Activated T-cell treated with anti-CD3 and anti-CD28 coated beads for 1 hour (primary cell): ENCODE measurements around the gene MSANTD2.

Experiments used
- DNase-seq: peaks from one replicate; pipeline ENCODE4 v3.0.0-alpha.2; 2020; ENCODE audit warnings: low read depth

MSANTD2 gene

DNA sequence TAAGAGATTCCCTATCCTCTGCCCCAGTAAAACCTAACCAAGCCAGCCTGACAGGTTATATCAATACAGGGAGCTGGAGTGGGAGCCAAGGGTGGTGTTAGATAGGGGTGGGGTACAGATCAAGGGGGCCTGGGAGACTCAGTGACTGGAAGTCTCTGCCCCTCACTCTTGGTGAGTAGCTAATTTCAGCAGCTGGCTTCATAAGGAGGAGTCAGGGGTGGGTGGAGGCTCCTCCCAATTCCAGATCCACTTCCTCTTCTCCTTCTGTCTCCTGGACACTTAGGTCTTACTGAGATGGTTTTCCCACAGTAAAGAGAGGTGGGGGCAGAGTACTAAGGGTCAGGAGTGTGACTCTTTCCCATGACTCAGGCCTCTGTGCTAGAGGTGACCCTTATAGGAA lies 47.0 kb downstream of the MSANTD2 start:
- DNase-seq, result no peak

DNA sequence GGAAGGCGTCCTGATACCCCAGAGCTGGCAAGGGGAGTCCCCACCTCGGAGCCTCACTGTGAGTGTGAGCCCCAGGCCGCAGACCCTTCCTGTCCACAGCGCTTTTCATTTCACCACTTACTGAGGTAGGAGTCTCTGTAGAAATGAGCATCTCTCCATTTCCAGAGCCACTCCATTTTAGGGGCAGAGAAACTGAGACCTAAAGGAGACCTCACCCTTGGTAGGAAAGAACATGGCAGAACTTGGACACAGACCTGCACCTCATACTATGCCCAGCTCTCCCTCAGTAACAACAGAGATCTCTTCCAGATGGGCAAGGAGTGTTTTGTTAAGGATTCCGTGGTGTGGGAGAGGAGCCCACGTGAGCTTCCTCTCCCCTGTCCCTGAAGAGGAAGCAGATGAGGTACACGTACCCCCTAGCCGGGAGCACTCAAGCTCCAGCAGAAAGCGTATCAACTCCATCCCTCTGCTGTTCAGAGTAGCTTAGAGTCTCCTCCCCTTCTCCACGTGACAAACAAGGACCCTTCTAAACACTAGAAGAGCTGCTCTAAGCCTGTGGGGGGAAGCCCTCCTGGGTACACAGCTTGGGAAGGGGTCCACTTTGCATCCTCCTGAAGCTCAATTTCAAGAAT lies 47.6 kb downstream of the MSANTD2 start:
- no peak for DNase-seq

DNA sequence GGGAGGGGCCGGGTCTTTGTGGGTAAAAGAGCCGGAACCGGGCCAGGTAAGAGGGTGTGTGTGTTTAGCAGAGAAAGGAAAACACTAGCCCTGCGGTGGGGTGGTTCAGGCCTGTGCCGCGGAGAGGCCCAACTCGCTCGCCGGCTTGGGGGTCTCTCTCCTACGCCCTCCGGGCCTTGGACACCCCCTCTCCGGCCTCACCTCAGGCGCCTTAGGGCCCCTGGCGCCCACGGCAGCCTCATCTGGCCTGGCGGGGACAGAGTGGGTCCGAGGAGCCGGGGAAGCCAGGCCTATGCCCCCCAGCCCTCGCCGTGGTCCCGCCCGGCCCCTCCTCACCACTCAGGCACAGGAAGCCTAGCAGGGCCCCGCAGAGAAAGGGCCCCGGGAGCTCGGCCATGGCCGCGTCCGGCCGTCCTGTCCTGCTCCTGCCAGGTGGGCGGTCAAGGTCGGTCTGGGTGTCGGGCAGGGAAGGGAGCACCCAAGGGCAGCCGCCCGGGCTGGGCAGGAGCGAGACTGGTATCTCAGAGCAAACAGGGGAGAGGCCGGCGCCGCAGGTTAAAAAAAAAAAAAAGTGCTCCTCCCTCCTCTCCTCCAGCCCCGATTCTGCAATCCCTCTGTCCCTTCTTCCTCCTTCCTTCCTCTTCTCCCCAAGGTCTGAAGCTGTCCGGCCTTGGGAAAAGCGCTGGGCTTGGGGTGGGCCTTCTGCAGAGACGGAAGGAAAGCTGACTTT lies 48.3 kb downstream of the MSANTD2 start, which contains the start of gene VSIG2:
TSS of gene VSIG2 (minus strand) at position 515 of the 730 bp plus-strand sequence. CDS start at position 397, 118 bp downstream.
- DNase-seq, result no peak

DNA sequence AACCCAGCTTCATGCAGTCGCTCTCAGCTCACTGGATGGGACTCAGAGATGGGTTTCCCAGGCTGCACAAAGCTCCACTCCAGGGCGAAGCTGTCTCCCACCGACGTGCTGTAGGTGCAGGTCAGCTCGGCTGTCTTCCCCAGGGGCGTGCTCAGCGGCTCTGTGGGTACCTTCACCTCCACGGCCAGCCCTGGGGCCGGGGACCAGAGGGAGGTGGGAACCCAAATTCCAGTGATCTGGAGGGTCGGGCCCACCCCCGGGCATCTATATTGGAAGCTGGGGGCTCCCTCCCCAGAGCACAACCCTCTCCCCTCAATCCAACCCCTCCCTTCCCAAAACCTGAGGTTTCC lies 48.8 kb downstream of the MSANTD2 start:
- DNase-seq, result no peak

DNA sequence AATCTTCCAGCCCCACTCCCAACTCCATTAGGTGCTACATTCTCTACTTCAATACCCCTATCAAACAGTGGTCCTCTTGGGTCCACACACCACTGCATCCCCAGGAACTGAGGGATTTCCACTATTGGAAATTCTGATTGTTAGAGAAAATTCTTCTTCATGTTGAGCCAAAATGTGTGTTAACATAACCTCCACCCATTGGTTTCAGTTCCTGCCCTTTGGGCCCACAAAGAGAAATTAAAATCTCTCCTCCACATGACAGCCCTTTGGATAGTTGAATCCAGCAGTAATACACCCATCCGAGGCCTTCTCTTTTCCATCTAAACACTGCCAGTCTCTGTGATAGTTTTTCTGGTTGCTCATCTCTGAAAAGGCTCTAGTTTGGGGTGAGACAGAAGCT lies 50.3 kb downstream of the MSANTD2 start:
- DNase-seq, result no peak

DNA sequence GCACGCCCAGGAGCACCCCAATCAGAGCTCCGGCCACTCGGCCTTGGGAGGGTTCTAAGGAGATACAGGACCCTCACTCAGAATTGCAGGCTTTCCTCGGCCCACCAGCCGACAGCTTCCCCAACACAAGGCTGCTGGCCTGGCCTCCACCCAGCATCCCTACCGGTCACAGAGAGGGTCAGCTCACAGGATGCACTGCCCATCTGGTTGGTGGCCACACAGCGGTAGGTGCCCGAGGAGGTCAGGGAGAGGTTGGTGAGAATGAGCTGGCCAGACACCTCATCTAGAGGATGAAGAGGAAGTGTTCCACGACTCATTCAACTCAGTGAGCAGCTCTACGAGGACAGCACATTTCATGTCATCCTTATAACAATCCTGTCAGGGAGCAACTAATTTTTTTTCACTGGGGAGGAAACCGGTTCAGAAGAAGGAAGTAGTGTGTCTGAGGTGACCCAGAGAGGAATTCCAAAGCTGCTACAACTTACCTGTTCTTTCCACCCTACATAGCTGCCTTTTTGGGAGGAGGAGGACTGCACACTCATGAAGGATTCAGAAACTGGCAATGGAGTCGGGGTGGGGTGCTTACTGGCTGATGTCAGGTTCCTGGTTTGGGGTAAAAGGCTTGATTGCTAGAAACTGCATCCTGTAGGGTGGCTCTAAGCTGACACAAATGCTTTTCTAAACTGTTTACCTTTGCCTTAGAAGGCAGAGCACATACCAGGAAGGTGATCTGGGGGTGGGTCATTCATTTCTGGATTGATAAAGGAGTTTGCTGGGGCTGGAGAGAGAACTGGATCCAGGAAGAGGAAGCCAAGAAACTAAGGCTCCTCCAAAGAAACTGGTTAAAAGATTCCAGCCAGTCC lies 51.5 kb downstream of the MSANTD2 start:
- no peak for DNase-seq

DNA sequence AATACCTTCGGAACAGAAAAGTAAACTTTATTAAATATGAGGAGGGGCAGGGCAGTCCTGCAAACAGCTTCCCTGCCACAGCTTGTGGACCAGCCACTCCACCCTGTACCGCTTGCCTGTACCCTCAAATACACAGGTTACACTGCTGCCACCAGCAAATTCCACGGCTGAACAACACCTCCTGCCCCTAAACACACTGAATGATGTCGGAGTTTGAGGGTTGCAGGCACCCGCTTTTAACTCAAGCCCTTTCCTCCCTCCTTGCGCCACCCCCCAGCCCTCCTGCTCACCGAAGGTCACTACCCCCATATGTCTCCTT lies 52.1 kb downstream of the MSANTD2 start:
- DNase-seq, result no peak

DNA sequence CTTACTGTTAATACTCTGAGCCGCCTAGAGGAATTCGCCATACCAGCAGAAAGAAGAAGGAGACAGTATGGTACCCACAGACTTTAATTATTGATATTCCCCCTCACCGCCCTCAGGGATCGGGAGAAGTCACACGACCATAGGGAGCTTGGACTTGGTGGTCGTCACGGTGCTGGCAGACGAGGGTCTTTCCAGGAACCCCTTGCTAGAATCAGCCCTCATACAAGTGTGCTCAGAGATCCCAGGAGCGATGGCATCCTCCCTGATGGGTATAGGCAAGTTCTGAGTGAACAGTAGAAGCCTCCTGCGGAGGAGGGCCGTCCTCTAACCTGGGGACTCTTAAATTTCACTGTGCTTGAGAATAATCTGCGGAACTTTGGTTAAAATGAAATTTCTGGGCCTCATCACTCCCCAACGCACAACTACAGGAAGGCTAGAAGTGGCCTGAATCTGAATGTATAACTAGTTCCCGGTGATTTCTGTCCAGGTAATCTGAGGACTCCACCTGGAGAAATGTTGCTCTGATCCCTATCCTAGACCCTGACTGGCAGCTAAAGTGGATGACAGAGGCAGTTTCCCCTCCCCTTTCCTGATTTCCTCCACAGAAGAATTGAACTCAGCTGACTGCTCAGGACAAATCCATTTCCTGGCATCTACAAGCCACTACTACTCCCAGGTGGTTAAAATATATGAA lies 52.7 kb downstream of the MSANTD2 start:
- DNase-seq, result no peak

DNA sequence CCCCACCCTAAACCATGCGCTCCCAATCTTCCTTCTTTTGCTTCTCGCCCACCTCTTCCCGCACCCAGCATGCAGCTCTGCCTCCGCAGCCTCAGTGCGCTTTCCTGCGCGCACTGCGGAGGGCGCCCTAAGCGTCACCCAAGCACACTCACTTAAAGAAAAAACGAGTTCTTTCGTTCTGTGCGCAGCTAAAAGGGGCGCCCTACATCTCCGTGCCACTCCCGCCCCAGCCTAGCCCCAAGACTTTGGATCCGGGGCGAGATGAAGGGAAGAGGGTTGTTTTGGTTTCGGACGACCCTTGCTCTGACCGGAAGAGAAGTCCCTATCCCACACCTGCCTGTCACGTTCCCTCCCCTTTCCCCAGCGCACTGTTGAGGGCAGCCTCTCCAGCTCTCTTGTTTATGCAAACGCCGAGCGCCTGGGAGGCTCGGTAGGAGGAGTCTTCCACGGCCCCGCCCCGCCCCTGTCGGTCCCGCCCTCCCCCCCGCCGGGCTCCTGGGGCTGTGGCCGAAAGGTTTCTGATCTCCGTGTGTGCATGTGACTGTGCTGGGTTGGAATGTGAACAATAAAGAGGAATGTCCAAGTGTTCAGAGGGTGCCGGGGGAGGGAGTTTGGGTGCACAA lies 53.5 kb downstream of the MSANTD2 start:
- DNase-seq, result peak; percentile 68

DNA sequence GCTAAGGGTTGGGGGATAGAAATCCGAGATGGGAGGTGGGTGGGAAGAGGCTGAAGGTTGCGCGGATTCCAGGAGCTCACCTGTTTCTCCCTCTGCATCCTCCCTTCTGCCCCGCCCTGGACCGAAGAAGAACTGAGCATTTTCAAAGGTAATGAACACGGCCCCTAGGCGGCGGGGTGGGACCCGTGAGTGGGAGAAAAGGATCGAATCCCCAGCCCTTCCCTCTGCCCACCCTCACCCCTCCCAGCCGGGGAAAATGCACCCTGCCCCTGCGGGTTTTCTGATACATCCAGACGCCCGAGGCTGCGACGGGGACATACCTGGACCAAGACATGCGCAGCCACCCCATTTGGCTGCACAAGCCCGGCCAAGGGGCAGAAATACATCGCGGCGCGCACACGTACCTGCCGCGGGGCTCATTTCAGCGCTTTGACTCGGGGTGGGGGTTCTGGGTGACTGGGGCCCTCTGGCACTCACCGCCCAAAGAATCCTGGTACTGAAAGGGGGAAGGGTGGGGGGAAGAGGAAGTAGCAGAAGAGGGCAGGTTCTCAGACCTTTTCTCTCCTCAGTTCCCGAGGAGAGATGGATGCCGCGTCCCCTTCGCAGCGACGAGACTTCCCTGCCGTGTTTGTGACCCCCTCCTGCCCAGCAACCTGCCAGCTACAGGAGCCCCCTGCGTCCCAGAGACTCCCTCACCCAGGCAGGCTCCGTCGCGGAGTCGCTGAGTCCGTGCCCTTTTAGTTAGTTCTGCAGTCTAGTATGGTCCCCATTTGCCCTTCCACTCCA lies 54.2 kb downstream of the MSANTD2 start:
- peak; percentile 19 for DNase-seq

DNA sequence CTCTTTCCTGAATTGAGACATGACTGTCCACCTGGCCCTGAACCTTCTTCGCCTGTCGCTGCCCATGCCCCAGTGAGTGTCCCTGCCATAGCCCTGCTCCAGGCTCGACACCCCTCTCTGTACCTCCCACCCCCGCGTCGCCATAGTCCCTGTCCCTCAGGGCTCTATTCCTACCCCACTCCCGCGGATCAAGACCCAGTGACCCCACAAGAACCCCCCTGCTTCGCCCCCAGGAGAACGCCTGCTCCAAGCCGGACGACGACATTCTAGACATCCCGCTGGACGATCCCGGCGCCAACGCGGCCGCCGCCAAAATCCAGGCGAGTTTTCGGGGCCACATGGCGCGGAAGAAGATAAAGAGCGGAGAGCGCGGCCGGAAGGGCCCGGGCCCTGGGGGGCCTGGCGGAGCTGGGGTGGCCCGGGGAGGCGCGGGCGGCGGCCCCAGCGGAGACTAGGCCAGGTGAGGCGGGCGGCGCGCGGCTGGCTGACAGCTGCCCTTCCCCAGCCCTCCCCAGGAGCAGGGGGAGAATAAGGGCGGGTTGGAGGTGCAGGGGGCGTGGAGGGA lies 54.9 kb downstream of the MSANTD2 start:
- no peak for DNase-seq

DNA sequence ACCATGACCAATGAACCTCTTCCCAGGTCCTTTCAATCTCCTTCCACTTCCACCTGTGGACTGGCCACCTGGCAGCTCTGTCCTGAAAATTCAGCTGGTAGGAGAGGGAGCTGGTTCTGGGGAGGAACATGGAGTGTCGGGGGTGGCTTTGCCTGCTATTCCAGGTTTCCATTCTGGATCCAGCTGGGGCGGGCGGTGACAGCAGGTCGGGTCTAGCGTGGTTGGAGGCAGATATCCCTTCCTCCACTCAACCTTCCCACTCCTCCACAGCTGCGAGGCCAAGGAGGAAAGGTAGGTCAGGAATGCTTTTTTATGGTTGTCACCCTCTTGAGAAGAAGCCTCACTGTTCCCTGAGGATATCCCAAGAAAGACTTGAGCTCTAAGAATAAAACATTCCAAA lies 57.2 kb downstream of the MSANTD2 start:
- DNase-seq, result no peak

DNA sequence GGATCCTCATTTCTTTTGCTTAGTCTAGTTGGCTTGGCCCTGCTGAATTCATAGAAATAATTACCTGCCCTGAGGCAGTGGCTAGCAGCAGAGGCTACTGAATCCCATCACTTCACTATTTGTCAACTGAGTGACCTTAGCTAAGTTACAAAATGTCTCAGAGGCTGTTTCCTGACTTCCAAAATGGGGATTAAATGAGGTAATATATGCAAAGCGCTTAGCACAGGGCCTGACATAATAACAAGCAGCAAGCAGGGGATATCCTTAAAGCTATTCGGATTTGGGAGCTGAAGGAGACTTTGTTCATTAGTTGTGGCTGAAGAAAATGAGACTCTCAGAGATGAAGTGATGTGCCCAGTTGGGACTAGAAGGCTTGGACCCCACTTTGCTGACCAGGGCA lies 57.7 kb downstream of the MSANTD2 start:
- DNase-seq, result no peak

DNA sequence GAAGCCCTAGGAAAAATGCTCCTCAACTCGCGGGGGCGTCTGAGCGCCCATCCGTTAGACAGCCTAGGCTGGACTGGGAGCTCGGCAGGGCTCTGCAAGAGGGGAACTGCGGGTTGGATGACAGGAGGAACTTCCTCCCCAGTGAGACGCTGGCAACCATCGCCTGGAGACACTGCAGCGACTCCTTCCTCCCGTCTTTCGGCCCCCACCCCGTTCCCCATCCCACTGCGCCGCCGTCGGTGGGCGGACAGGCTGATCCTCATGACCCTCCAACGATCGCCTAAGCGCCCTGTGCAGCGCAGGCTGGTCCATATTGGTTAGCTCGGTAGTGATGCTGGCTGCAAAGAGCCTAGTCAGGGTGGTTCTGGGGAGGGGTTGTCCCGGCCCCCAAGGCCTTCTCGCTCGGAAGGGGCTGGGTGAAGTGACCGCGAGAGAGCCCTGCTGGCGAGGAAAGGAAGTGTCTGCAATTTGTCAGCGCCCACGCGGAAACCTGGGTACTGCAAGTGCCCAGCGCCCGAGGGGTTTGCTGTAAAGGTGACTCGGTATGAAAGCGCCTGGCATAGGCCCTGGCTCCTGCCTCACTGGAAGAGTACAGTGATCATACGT lies 59.8 kb downstream of the MSANTD2 start:
- DNase-seq, result peak; percentile 44

DNA sequence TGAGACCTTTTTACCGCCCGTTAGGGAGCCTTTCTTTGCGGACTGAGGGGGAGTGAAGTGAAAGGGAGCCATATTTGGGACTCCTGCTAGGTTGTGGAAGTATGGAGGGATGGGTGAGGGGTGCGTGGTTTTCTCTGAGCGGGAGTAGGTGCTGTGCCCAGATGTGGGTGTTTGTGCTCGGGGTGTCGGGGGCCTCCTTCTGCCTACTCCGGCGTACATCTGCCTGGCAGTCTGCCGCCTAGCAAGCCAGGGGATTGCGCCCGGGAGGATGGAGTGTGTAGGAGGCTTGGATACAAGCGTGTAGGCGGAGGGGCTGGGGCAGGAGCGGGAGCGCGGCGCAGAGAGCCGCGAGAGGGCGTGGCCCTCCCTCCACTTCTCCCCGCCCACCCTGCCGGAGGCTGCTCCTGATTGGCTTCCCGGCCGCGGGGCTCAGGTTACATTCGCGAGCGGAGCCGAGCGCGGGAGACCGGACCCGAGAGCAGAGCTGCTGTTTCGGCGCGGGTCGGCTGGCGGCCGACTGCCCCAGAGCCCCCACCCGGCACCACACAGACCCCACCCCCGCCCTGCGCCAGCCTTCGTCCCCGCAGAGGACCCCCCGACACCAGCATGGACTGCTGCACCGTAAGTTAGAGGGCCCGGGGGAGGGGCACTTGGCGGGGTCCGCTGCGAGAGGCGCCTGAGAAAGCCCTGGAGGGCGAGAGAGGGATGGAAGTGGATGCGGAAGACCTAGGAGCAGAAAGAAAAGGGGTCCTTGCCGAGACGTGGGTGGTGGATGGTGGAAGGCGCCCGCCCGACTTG lies 60.5 kb downstream of the MSANTD2 start, which contains the start of gene NRGN:
TSS of gene NRGN (plus strand) at position 464 of the 798 bp plus-strand sequence. CDS start at position 607, 143 bp downstream.
- DNase-seq, result peak; percentile 77

DNA sequence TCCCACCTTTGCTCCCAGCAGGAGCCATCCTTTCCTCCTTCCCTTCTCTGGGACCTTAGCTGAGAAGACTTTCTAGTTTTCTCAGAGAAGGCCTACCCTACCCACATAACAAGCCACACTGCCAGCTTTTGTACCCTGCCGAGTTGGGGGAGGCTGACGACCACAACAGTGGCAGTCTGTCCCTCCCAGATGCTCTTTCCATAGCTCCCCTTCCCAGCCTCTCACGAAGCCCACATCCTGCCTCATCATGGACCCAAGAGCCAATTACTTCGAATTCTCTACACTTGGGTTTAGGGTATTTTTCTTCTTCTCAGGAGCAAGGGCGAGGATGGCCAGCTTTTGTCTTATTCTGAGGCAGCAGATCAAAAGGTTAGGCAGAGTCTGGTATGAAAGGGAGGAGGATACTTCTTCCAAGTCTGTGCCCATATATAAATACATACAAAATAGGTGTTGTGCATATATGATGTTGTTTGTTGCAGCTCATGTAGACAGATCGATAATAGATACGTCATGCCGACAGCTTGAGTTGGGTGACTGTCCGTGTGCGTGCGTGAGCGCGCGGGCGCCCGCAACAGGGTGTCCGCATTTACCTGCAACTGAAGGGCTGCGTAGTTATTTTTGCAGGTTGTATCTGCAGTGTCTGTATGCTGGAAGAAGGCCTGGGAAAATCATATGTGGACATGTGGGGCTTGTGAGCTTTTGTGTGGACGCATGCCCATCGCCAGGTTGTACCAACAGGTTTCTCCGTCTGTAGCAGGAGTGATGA lies 61.3 kb downstream of the MSANTD2 start:
- DNase-seq, result no peak

DNA sequence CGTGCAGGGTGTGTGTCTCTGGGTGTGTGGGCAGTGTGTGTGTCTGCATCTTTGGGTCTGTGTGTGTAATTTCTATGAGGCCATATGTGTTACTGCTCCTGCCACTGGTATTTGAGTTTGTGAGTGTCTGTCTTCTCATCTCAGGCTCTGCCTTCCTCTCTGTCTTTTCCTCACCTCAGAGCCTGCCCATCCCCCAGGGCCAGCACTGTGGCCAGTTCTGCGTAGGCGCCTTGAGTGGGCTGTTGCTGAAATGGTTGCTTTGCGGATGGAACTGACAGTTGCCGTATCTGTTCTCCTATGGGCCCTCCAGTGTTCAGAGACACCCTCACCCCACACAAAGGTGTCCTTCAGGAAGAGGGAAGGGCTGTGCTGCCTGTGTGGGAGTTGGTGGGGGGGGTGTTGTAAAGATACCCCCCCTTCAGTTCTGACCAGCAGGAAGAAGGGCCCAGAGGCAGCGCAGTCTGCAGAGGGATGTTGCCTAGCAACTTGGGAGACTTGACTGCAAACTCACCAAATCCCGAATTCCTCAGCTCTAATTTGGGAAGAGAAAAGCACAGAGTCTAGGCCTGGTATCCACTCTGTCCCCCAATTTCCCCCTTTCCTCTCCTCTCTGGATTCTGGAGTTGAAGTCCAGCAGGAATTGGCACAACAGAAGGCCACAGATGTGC lies 62.4 kb downstream of the MSANTD2 start:
- no peak for DNase-seq

DNA sequence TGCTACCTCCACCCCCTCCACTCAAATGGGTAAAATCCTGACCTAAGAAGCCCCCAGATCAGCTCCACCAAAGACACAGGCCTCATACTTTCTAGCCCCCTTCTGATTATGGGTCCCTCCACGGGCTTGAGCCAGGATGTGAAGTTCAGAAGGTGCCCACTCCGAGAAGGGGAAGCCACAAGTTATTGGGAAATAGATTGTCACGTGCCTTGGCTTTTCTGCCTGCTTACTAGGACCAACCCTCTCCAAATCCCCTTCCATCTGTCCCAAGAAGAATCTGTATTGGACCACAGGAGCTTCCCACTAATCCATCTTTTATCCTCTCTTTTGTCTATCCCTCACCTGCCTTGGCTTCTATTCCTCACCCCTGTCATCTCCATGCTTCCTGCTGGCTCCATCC lies 63.5 kb downstream of the MSANTD2 start:
- DNase-seq, result no peak
